GM12878 (cell line): Measurements from ENCODE around the gene VEPH1. TPM values are rescaled to one million over a fixed set of nuclear protein-coding genes. Genes with fewer than 3 reads are reported as not detected.

Source experiments
- BACH1 ChIP-seq: fragments of 450-650 bp; IDR thresholded peaks from 2 replicates; pipeline ENCODE4 v1.6.1; 2017; ENCODE audit warnings: mild to moderate bottlenecking, borderline replicate concordance
- BMI1 ChIP-seq: fragments of 450-650 bp; IDR thresholded peaks from 2 replicates; pipeline ENCODE4 v1.6.1; 2016; ENCODE audit warnings: mild to moderate bottlenecking, moderate library complexity, borderline replicate concordance
- EP300 ChIP-seq, 2 experiments: fragments of 150-350 bp in 1 of 2; IDR thresholded peaks; 2 replicates each; pipeline ENCODE4 v1.6.1; 2011 to 2012; ENCODE audit warnings: low read depth in 2 of 2, low read length in 2 of 2, borderline replicate concordance in 1 of 2, improper control_type of control experiment in 1 of 2, inconsistent platforms in 1 of 2; ENCODE audit not compliant: control insufficient read depth in 1 of 2
- MYB ChIP-seq: fragments of 150-350 bp; IDR thresholded peaks from 2 replicates; pipeline ENCODE4 v1.6.1; 2014; ENCODE audit warnings: mild to moderate bottlenecking, low read depth, low read length, borderline replicate concordance
- MYC ChIP-seq: IDR thresholded peaks from 2 replicates; pipeline ENCODE4 v1.6.1; 2011; ENCODE audit warnings: mild to moderate bottlenecking, low read length, moderate library complexity, inconsistent platforms; ENCODE audit not compliant: insufficient read depth, insufficient replicate concordance, insufficient read length, severe bottlenecking
- SMAD5 ChIP-seq: IDR thresholded peaks from 2 replicates; pipeline ENCODE4 v1.6.1; 2016; ENCODE audit warnings: antibody characterized with exemption, low read depth
- SREBF2 ChIP-seq: IDR thresholded peaks from 2 replicates; pipeline ENCODE4 v1.6.1; 2012; ENCODE audit warnings: mild to moderate bottlenecking, low read length
- ZBED1 ChIP-seq: IDR thresholded peaks from 2 replicates; pipeline ENCODE4 v1.6.1; 2016; ENCODE audit warnings: borderline replicate concordance
- polyA plus RNA-seq, 11 experiments: library from polyadenylated mRNA; depleted of rRNA in 4 of 11; unstranded in 6 of 11; stranded (reverse) in 5 of 11; fragments of >200 nt; fragmentation: Nextera tagmentation in 4 of 11; fragmentation: Illumina TruSeq in 1 of 11; extraction: Ambion mirVana in 4 of 11; extraction: Trizol in 1 of 11; gene quantifications; 1 replicate in 1 of 11; 2 replicates in 10 of 11; pipeline versions ENCODE4 v1.2.1 to v1.2.3, GENCODE V29; 2011 to 2016; ENCODE audit warnings: inconsistent platforms in 2 of 11, missing spikeins in 2 of 11, low read depth in 1 of 11
- total RNA-seq, 4 experiments: library from RNA; depleted of rRNA in 3 of 4; stranded (reverse); fragments of >200 nt in 3 of 4; fragmentation: Illumina TruSeq in 1 of 4; extraction: Trizol in 1 of 4; gene quantifications; 2 replicates each; pipeline versions ENCODE4 v1.2.1 to v1.2.3, GENCODE V29; 2013 to 2021
- TF ChIP-seq, protein P1 (sequence below): IDR thresholded peaks from 2 replicates; pipeline ENCODE4 v1.6.1; 2012; ENCODE audit warnings: improper control_type of control experiment, low read depth, low read length; ENCODE audit not compliant: insufficient replicate concordance
- TF ChIP-seq, protein P2 (sequence below): IDR thresholded peaks from 2 replicates; pipeline ENCODE4 v1.6.1; 2012; ENCODE audit warnings: low read length, inconsistent platforms
- TF ChIP-seq, protein P3 (sequence below): fragments of 450-650 bp; IDR thresholded peaks from 2 replicates; pipeline ENCODE4 v1.6.1; 2018; ENCODE audit warnings: borderline replicate concordance, mild to moderate bottlenecking; ENCODE audit not compliant: partially characterized antibody

Gene VEPH1
- total and polyA plus RNA-seq, 10 of the 15 experiments (the other 5 are each of a cell fraction or from before 2014, with no cell fraction given), result 0.04 to 0.26 (median 0.17) TPM; not detected in 7

DNA sequence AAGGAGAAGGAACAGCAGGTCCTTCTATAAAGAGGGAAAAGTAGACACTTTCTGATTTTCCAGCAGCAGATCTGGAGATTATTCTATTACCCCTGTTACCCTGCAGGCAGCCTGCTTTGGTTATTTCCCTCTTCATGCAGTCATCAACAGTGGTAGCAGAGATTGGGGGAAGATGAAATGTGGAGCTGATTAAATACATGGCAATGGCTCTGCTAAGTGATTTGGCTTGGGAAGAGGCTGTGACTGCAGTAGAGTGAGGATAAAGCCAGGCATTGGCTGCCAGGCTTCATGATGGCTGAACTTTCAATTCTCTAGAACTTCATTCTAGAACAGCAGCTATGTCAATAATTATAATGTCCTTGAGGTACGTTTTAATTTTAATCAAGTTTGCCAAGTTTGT is 37.5 kb downstream of the VEPH1 start (continued):
- TF ChIP-seq, protein P1, sequence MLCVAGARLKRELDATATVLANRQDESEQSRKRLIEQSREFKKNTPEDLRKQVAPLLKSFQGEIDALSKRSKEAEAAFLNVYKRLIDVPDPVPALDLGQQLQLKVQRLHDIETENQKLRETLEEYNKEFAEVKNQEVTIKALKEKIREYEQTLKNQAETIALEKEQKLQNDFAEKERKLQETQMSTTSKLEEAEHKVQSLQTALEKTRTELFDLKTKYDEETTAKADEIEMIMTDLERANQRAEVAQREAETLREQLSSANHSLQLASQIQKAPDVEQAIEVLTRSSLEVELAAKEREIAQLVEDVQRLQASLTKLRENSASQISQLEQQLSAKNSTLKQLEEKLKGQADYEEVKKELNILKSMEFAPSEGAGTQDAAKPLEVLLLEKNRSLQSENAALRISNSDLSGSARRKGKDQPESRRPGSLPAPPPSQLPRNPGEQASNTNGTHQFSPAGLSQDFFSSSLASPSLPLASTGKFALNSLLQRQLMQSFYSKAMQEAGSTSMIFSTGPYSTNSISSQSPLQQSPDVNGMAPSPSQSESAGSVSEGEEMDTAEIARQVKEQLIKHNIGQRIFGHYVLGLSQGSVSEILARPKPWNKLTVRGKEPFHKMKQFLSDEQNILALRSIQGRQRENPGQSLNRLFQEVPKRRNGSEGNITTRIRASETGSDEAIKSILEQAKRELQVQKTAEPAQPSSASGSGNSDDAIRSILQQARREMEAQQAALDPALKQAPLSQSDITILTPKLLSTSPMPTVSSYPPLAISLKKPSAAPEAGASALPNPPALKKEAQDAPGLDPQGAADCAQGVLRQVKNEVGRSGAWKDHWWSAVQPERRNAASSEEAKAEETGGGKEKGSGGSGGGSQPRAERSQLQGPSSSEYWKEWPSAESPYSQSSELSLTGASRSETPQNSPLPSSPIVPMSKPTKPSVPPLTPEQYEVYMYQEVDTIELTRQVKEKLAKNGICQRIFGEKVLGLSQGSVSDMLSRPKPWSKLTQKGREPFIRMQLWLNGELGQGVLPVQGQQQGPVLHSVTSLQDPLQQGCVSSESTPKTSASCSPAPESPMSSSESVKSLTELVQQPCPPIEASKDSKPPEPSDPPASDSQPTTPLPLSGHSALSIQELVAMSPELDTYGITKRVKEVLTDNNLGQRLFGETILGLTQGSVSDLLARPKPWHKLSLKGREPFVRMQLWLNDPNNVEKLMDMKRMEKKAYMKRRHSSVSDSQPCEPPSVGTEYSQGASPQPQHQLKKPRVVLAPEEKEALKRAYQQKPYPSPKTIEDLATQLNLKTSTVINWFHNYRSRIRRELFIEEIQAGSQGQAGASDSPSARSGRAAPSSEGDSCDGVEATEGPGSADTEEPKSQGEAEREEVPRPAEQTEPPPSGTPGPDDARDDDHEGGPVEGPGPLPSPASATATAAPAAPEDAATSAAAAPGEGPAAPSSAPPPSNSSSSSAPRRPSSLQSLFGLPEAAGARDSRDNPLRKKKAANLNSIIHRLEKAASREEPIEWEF, result no peak
- no peak for TF ChIP-seq MYB
- TF ChIP-seq, protein P2, sequence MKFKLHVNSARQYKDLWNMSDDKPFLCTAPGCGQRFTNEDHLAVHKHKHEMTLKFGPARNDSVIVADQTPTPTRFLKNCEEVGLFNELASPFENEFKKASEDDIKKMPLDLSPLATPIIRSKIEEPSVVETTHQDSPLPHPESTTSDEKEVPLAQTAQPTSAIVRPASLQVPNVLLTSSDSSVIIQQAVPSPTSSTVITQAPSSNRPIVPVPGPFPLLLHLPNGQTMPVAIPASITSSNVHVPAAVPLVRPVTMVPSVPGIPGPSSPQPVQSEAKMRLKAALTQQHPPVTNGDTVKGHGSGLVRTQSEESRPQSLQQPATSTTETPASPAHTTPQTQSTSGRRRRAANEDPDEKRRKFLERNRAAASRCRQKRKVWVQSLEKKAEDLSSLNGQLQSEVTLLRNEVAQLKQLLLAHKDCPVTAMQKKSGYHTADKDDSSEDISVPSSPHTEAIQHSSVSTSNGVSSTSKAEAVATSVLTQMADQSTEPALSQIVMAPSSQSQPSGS, result no peak
- TF ChIP-seq ZBED1, result no peak
- no peak for TF ChIP-seq SREBF2
- no peak for TF ChIP-seq BMI1
- TF ChIP-seq MYC, result no peak
- no peak for TF ChIP-seq BACH1
- TF ChIP-seq, protein P3, sequence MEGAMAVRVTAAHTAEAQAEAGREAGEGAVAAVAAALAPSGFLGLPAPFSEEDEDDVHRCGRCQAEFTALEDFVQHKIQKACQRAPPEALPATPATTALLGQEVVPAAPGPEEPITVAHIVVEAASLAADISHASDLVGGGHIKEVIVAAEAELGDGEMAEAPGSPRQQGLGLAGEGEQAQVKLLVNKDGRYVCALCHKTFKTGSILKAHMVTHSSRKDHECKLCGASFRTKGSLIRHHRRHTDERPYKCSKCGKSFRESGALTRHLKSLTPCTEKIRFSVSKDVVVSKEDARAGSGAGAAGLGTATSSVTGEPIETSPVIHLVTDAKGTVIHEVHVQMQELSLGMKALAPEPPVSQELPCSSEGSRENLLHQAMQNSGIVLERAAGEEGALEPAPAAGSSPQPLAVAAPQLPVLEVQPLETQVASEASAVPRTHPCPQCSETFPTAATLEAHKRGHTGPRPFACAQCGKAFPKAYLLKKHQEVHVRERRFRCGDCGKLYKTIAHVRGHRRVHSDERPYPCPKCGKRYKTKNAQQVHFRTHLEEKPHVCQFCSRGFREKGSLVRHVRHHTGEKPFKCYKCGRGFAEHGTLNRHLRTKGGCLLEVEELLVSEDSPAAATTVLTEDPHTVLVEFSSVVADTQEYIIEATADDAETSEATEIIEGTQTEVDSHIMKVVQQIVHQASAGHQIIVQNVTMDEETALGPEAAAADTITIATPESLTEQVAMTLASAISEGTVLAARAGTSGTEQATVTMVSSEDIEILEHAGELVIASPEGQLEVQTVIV, result no peak
- TF ChIP-seq EP300 (IDR thresholded peaks at IDR 0.05; ENCODE audit: borderline replicate concordance in 1 of 2, control insufficient read depth in 1 of 2, low read depth in 2 of 2, low read length in 2 of 2), result no peak
- TF ChIP-seq SMAD5, result no peak
